ENCODE measurements around the gene FBXO15.

Gene FBXO15

GRCh38 chr18:74171910-74172606 is 24.4 kb upstream of the FBXO15 start:
- Histone ChIP-seq H3K36me3 (replicated peaks) (no peaks in the 10 kb centered on the region), H3K4me3 (ENCODE audit: low read depth, low read length) (no peak overlapping the region), H3K27me3 (replicated peaks) (no peaks in the 10 kb centered on the region), H3K27ac (no peak overlapping the region)
- DNase-seq = no peak
- TF ChIP-seq, protein P1, sequence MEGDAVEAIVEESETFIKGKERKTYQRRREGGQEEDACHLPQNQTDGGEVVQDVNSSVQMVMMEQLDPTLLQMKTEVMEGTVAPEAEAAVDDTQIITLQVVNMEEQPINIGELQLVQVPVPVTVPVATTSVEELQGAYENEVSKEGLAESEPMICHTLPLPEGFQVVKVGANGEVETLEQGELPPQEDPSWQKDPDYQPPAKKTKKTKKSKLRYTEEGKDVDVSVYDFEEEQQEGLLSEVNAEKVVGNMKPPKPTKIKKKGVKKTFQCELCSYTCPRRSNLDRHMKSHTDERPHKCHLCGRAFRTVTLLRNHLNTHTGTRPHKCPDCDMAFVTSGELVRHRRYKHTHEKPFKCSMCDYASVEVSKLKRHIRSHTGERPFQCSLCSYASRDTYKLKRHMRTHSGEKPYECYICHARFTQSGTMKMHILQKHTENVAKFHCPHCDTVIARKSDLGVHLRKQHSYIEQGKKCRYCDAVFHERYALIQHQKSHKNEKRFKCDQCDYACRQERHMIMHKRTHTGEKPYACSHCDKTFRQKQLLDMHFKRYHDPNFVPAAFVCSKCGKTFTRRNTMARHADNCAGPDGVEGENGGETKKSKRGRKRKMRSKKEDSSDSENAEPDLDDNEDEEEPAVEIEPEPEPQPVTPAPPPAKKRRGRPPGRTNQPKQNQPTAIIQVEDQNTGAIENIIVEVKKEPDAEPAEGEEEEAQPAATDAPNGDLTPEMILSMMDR (IDR thresholded peaks at IDR 0.05; ENCODE audit: low read depth, low read length, missing control alignments) = no peak
- in situ Hi-C loops (cut with HindIII; ENCODE audit: low pct_ligation_motif_present, low sequenced_read_pairs) = no loop called here

GRCh38 chr18:74166386-74166785 is 18.8 kb upstream of the FBXO15 start:
- H3K27me3 ChIP-seq (replicated peaks) = no peaks in the 10 kb centered on the region
- TF ChIP-seq, protein P1 (IDR thresholded peaks at IDR 0.05; ENCODE audit: low read depth, low read length, missing control alignments) = no peak
- H3K4me3 ChIP-seq (ENCODE audit: low read depth, low read length) = no peak overlapping the region
- no peaks in the 10 kb centered on the region for H3K36me3 ChIP-seq (replicated peaks)
- in situ Hi-C loops (cut with HindIII; ENCODE audit: low pct_ligation_motif_present, low sequenced_read_pairs) = no loop called here
- H3K27ac ChIP-seq = no peak overlapping the region
- no peak for DNase-seq

- no peaks in the 10 kb centered on the region for H3K27me3 ChIP-seq (replicated peaks)
- TF ChIP-seq, protein P1 (IDR thresholded peaks at IDR 0.05; ENCODE audit: low read depth, low read length, missing control alignments) = no peak
- H3K27ac ChIP-seq = no peak overlapping the region
- H3K4me3 ChIP-seq (ENCODE audit: low read depth, low read length) = no peak overlapping the region
- in situ Hi-C loops (cut with HindIII; ENCODE audit: low pct_ligation_motif_present, low sequenced_read_pairs) = no loop called here
- no peak for DNase-seq
- peaks cover 5% of the 10 kb centered on the region for H3K36me3 ChIP-seq (replicated peaks)
Observed at GRCh38 chr18:74163019-74163660, 15.5 kb upstream of the FBXO15 start.

DNA sequence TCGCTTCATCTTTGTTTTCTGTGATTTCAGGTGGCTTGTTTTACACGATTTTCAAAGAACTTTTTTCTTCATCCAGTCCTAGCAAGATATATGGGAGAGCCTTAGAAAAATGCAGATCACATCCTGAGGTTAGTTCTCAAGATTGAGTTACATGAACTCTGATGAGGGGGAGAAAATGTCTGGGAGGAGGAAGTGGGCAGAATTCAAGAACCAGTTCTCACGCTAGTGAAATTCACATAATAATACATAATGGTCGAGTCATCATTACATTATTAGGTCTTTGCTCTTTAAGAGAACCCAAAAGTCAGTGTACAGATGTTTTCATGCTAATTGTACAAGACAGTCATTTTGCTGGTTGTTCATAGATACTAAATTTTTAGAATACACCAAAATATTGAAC is 7.6 kb upstream of the FBXO15 start:
- Histone ChIP-seq H3K36me3 (replicated peaks) (peaks cover 17% of the 10 kb centered on the region), H3K27me3 (replicated peaks) (no peaks in the 10 kb centered on the region), H3K27ac (peak overlapping the region; percentile 49), H3K4me3 (ENCODE audit: low read depth, low read length) (no peak overlapping the region)
- TF ChIP-seq, protein P1 (IDR thresholded peaks at IDR 0.05; ENCODE audit: low read depth, low read length, missing control alignments) = no peak
- peak; percentile 31 for DNase-seq
- in situ Hi-C loops (cut with HindIII; ENCODE audit: low pct_ligation_motif_present, low sequenced_read_pairs) = no loop called here

GRCh38 chr18:74154716-74155115 is 7.1 kb upstream of the FBXO15 start:
- TF ChIP-seq, protein P1 (IDR thresholded peaks at IDR 0.05; ENCODE audit: low read depth, low read length, missing control alignments) = no peak
- peak overlapping the region; percentile 49 for H3K27ac ChIP-seq
- DNase-seq = no peak
- H3K36me3 ChIP-seq (replicated peaks) = peaks cover 15% of the 10 kb centered on the region
- no peaks in the 10 kb centered on the region for H3K27me3 ChIP-seq (replicated peaks)
- in situ Hi-C loops (cut with HindIII; ENCODE audit: low pct_ligation_motif_present, low sequenced_read_pairs) = no loop called here
- H3K4me3 ChIP-seq (ENCODE audit: low read depth, low read length) = no peak overlapping the region
